Measurements from ENCODE around the gene OR52A5. TPM values are rescaled to one million over a fixed set of nuclear protein-coding genes. Genes with fewer than 3 reads are reported as not detected.

OR52A5 gene
- total RNA-seq, 1 donor from 2014 or later: not detected

GRCh38 chr11:5115339-5115738 lies 22.8 kb downstream of the OR52A5 start:
- ATAC-seq: no peak

GRCh38 chr11:5107285-5107684 lies 30.9 kb downstream of the OR52A5 start:
- no peak for ATAC-seq

- no peak for ATAC-seq
Measured at GRCh38 chr11:5103066-5103465, 35.1 kb downstream of the OR52A5 start.

GRCh38 chr11:5102246-5102645 lies 35.9 kb downstream of the OR52A5 start:
- ATAC-seq: no peak

GRCh38 chr11:5096011-5096410 lies 42.1 kb downstream of the OR52A5 start:
- no peak for ATAC-seq

GRCh38 chr11:5092821-5093585 lies 45.2 kb downstream of the OR52A5 start:
- no peak for ATAC-seq

- ATAC-seq: no peak
Measured at GRCh38 chr11:5090668-5091067, 47.5 kb downstream of the OR52A5 start.

- no peak for ATAC-seq
Measured at GRCh38 chr11:5088556-5088955, 49.6 kb downstream of the OR52A5 start.

- no peak for ATAC-seq
Measured at GRCh38 chr11:5083602-5084001, 54.6 kb downstream of the OR52A5 start.

GRCh38 chr11:5081405-5081804 lies 56.8 kb downstream of the OR52A5 start:
- no peak for ATAC-seq

Other genes with a start within 250 kb of the OR52A5 start
- not detected for gene OR51A7, start 234.6 kb downstream of the OR52A5 start, total RNA-seq
- gene OR51G2, start 219.0 kb downstream of the OR52A5 start, total RNA-seq: not detected
- gene OR51G1, start 214.0 kb downstream of the OR52A5 start, total RNA-seq: not detected
- gene OR51A4, start 190.8 kb downstream of the OR52A5 start, total RNA-seq: not detected
- not detected for gene OR51A2, start 182.6 kb downstream of the OR52A5 start, total RNA-seq
- gene OR51L1, start 143.5 kb downstream of the OR52A5 start, total RNA-seq: not detected
- gene OR52J3, start 91.8 kb downstream of the OR52A5 start, total RNA-seq: not detected
- gene OR52E2, start 78.7 kb downstream of the OR52A5 start, total RNA-seq: not detected
- not detected for gene OR52E1, start 68.8 kb downstream of the OR52A5 start, total RNA-seq
- gene OR52A1, start 16.4 kb upstream of the OR52A5 start, total RNA-seq: not detected
- gene OR51V1, start 62.3 kb upstream of the OR52A5 start, total RNA-seq: not detected
- gene HBB, start 88.7 kb upstream of the OR52A5 start, total RNA-seq: 20.2 TPM
- not detected for gene HBD, start 96.1 kb upstream of the OR52A5 start, total RNA-seq
- not detected for gene HBG1, start 111.5 kb upstream of the OR52A5 start, total RNA-seq
- gene HBG2, start 116.4 kb upstream of the OR52A5 start, total RNA-seq: not detected
- not detected for gene HBE1, start 131.6 kb upstream of the OR52A5 start, total RNA-seq
- gene OR51B4, start 163.6 kb upstream of the OR52A5 start, total RNA-seq: not detected
- gene OR51B2, start 185.9 kb upstream of the OR52A5 start, total RNA-seq: not detected
- not detected for gene OR51B5, start 205.2 kb upstream of the OR52A5 start, total RNA-seq
- gene OR51B6, start 213.2 kb upstream of the OR52A5 start, total RNA-seq: not detected
- gene OR51M1, start 245.5 kb upstream of the OR52A5 start, total RNA-seq: not detected

Measured in esophagus mucosa (tissue), 1 donor.